RWPE1 (cell line): Measurements from ENCODE around the gene PDLIM7.

Experiments
- CTCF ChIA-PET: fragments of 350-600 bp; sonication (Branson Sonifier 250); formaldehyde crosslinking; extraction: SDS; loops from one replicate; lab custom pipeline; 2021; lab: Yijun Ruan, JAX
- POLR2A ChIA-PET: fragments of 400-600 bp; formaldehyde crosslinking; extraction: SDS; loops from one replicate; lab custom pipeline; 2020; ENCODE audit warnings: antibody characterized with exemption; ENCODE audit not compliant: low non-redundant PET; lab: Yijun Ruan, JAX
- DNase-seq: peaks from one replicate; pipeline ENCODE4 v3.0.0; 2012; ENCODE audit warnings: low spot score
- H3K27ac ChIP-seq: fragments of 450-650 bp; 2 replicates; pipeline ENCODE4 v1.5.1; 2017
- TF ChIP-seq, protein P1 (sequence below): fragments of 450-650 bp; conservative IDR thresholded peaks from 2 replicates; pipeline ENCODE4 v1.5.1; 2017; ENCODE audit warnings: low read depth, mild to moderate bottlenecking

PDLIM7 gene, protein sequence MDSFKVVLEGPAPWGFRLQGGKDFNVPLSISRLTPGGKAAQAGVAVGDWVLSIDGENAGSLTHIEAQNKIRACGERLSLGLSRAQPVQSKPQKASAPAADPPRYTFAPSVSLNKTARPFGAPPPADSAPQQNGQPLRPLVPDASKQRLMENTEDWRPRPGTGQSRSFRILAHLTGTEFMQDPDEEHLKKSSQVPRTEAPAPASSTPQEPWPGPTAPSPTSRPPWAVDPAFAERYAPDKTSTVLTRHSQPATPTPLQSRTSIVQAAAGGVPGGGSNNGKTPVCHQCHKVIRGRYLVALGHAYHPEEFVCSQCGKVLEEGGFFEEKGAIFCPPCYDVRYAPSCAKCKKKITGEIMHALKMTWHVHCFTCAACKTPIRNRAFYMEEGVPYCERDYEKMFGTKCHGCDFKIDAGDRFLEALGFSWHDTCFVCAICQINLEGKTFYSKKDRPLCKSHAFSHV

DNA sequence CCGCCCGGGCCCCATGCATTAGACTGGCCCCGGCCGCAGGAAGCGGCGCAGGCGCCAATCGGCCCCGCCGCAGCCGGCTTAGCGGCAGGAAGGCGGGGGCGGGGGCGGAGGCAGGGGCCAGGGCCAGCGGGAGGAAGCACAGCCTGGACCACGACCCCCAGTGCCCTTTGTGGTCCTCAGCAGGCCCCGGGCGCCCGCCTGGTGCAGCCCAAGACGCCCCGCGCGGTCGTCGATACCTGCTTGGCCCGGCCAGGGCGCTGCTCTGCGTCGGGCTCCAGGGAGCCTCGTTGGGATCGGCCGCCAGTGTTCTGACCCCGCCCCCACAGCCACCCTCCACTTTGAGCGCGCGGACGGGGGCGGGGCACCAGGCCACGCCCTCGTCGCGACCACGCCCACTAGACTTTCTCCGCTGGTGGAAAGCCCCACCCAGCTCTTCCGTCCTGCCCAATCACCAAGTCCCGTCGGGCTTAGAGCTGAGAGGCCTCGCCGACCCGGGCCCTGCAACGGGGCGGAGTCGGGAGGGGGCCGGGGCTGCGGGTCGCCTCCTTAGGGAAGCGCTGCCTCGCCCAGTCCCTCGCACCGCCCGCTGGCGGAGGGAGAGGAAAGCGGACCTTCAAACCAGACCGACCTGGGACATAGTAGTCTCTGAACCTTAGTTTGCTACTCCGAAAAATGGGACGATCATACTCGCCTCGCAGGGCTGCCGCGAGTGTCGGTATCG, at the start of gene PDLIM7:
PDLIM7 (minus strand) TSS at position 313 of the 721 bp plus-strand sequence. CDS start 1,092 bp downstream, outside the sequence.
- peak within 1 kb of the TSS; percentile 96 for H3K27ac ChIP-seq
- TF ChIP-seq, protein P1, sequence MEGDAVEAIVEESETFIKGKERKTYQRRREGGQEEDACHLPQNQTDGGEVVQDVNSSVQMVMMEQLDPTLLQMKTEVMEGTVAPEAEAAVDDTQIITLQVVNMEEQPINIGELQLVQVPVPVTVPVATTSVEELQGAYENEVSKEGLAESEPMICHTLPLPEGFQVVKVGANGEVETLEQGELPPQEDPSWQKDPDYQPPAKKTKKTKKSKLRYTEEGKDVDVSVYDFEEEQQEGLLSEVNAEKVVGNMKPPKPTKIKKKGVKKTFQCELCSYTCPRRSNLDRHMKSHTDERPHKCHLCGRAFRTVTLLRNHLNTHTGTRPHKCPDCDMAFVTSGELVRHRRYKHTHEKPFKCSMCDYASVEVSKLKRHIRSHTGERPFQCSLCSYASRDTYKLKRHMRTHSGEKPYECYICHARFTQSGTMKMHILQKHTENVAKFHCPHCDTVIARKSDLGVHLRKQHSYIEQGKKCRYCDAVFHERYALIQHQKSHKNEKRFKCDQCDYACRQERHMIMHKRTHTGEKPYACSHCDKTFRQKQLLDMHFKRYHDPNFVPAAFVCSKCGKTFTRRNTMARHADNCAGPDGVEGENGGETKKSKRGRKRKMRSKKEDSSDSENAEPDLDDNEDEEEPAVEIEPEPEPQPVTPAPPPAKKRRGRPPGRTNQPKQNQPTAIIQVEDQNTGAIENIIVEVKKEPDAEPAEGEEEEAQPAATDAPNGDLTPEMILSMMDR: no peak; the same call in 1 of the 2 replicates
- POLR2A ChIA-PET: interaction anchor here (0.5 to 1.7 kb wide), 4 partner anchors 11 to 34 kb away, joined by 3 to 6 read pairs (median 3); no protein-coding TSS in a partner anchor
- CTCF ChIA-PET: interaction anchor here (1.3 to 3.1 kb wide), 3 partner anchors 93 to 107 kb away, joined by 5 to 14 read pairs (median 5); no protein-coding TSS in a partner anchor
- DNase-seq: peak; percentile 99

DNA sequence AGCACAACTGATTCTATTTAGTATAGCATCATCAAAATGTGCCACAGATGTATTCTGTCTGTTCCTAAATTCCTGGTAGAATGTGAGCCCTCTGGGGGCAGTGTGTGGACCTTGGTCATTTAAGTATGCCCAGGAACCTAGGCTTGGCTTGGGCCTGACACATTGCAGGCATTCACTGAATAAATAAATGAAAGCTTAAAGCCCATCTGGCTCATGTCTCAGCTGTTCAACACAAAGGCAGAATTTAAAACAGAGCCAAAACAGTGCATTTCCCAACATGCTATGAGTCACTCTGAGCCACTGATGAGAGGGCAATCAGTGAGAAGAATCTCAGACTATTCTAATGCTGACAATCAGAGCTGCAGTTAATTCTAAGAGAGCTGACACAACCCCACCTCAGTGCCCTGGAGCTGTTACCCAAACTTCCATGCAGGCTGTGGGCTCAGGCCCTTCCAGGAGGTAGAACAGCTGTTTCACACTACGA, 48.9 kb upstream of the PDLIM7 start:
- POLR2A ChIA-PET: interaction anchor here (0.5 to 0.7 kb wide), 2 partner anchors 29 to 1141 kb away, joined by 3 to 4 read pairs; partner anchors contain the start of gene DDX41
- TF ChIP-seq, protein P1: no peak
- H3K27ac ChIP-seq: peak overlapping the region; percentile 93
- peak; percentile 99 for DNase-seq
- CTCF ChIA-PET: interaction anchor here (0.7 to 1.3 kb wide), 3 partner anchors 26 to 142 kb away, joined by 3 read pairs; no protein-coding TSS in a partner anchor

DNA sequence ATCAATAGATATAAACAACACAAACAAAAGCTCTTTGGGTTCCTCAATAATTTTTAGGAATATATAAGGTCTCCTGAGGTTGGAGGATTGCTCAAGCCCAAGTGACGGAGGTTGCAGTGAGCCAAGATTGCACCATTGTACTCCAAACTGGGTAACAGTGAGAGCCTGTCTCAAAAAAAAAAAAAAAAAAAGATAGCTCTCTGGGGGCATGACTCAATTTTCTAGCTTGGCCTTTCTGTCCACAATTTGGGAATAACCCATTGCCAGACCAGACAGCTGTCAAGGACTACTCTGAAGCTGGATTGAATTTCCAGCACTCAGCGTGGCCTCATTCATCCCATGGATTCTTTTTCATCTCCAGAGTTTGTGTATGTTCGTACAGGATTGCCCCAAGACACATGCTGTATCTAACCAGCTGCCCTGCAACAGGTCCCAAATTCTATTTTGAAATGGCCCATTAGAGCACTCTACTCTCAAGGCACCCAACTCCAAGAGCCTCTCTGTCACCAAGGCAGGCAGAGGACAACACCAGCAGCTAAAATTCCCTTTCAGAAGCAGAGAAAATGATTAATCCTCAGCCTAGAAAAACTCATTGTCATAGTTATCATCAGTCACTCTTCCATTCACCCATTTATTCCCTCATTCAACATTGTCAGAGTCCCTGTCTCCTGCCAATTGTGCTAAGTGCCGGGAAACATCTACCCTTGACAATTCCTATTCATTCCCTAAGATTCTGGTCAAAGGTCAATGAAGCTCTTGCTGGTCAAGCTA, 48.3 kb upstream of the PDLIM7 start:
- DNase-seq: peak; percentile 48
- POLR2A ChIA-PET: interaction anchor here (0.7 kb wide), 1 partner anchor 47 kb away, joined by 6 read pairs; no protein-coding TSS in a partner anchor
- TF ChIP-seq, protein P1: no peak
- CTCF ChIA-PET: interaction anchor here (1.3 kb wide), 1 partner anchor 45 kb away, joined by 3 read pairs; no protein-coding TSS in a partner anchor
- peak overlapping the region; percentile 93 for H3K27ac ChIP-seq

- ChIA-PET CTCF (no interaction called here), POLR2A (no interaction called here)
- DNase-seq: no peak
- H3K27ac ChIP-seq: no peak overlapping the region
- TF ChIP-seq, protein P1: no peak
Measured at GRCh38 chr5:177542816-177543465, 45.5 kb upstream of the PDLIM7 start.

- DNase-seq: peak; percentile 28
- ChIA-PET POLR2A (interaction anchor here (0.6 kb wide), 1 partner anchor 114 kb away, joined by 3 read pairs; no protein-coding TSS in a partner anchor), CTCF (no interaction called here)
- peak overlapping the region; percentile 66 for H3K27ac ChIP-seq
- TF ChIP-seq, protein P1: no peak
Measured at GRCh38 chr5:177540438-177540837, 43.0 kb upstream of the PDLIM7 start.
